MCF 10A (cell line): ENCODE measurements around the gene CD248. TPM values are rescaled to one million over a fixed set of nuclear protein-coding genes. Genes with fewer than 3 reads are reported as not detected.

Experiments
- BruUV-seq: library from RNA; stranded (reverse); fragments of 400-500 nt; replicated peaks from 2 replicates; lab custom pipeline; 2021; lab: Mats Ljungman, UMichigan
- CTCF ChIA-PET: fragments of 300-600 bp; sonication (Branson Sonifier 250); formaldehyde crosslinking; extraction: SDS; loops from one replicate; lab custom pipeline; 2021; ENCODE audit warnings: antibody characterized with exemption, inconsistent platforms; lab: Yijun Ruan, JAX
- POLR2A ChIA-PET: fragments of 300-600, 350-650 bp; sonication (Branson Sonifier 250); formaldehyde crosslinking; extraction: SDS; loops from one replicate; lab custom pipeline; 2020; ENCODE audit warnings: antibody characterized with exemption, inconsistent platforms; lab: Yijun Ruan, JAX
- DNase-seq: peaks from one replicate; pipeline ENCODE4 v3.0.0-alpha.2; 2018; ENCODE audit not compliant: unreplicated experiment
- H3K27ac Mint-ChIP-seq: one replicate; pipeline ENCODE4 v1.8.0; 2022; ENCODE audit warnings: mild to moderate bottlenecking, low read depth, mixed read lengths; ENCODE audit not compliant: unreplicated experiment
- H3K27me3 Mint-ChIP-seq: one replicate; pipeline ENCODE4 v1.8.0; 2022; ENCODE audit warnings: mixed read lengths; ENCODE audit not compliant: insufficient read depth, unreplicated experiment
- H3K36me3 Mint-ChIP-seq: one replicate; pipeline ENCODE4 v1.8.0; 2022; ENCODE audit warnings: mild to moderate bottlenecking, moderate library complexity, mixed read lengths; ENCODE audit not compliant: insufficient read depth, unreplicated experiment
- H3K4me1 Mint-ChIP-seq: one replicate; pipeline ENCODE4 v1.8.0; 2022; ENCODE audit warnings: mixed read lengths; ENCODE audit not compliant: insufficient read depth, unreplicated experiment
- H3K4me3 Mint-ChIP-seq: one replicate; pipeline ENCODE4 v1.8.0; 2022; ENCODE audit warnings: mild to moderate bottlenecking, moderate library complexity, mixed read lengths; ENCODE audit not compliant: unreplicated experiment
- H3K9me3 Mint-ChIP-seq: one replicate; pipeline ENCODE4 v1.8.0; 2022; ENCODE audit warnings: mixed read lengths; ENCODE audit not compliant: unreplicated experiment
- intact Hi-C: fragments of 100-400 bp; cut with micrococcal nuclease; formaldehyde crosslinking; loops from 2 replicates; pipeline ENCODE4 v1.14.1; 2022
- total RNA-seq: library from RNA; stranded (reverse); gene quantifications from 2 replicates; pipeline ENCODE4 v1.2.3, GENCODE V29; 2022
- TF ChIP-seq, protein P1 (sequence below): fragments of 200-600 bp; IDR thresholded peaks from one replicate; pipeline ENCODE4 v1.8.0; 2022; ENCODE audit warnings: antibody characterized with exemption, mild to moderate bottlenecking; ENCODE audit not compliant: unreplicated experiment

Gene CD248
- total RNA-seq, 1 experiment from 2014 or later: not detected

DNA sequence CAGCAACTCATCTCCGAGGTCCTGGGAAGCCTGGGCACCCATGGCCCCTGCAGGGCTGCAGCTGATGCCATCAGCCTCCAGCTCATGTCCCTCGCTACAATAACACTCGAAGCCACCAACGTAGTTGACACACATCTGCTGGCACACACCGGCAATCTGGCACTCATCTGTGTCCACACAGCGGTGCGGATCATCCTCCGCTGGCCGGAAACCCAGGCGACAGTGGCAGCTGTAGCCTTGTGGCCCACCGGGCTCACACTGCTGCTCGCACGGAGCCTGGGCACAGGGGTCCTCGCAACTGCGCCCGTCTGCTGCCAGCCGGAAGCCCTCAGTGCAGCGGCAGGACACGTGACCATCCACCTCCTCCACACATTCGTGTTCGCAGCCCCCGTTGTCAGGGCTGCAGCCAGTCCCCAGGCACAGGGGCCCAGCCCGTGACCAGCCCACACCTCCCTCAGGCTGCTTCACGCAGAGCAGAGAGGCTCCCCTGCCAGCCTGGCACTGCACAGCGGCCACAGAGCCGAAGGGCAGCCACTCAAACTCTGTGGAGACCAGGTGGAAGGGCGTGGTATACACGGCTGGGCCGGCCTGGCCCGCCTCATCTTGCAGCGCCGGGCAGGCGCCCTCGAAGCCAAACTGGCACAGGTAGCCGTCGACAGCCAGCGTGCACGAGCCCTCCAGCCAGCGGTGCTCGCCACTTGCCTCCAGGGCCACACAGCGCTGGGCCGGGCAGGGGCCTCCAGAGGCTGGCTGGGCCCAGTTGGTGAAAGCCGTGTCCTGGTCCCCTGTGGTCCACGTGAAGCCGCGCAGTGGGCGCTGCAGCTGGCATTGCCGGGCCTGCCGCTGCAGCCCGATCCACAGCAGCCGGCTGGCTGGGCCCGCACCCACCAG is 678 bp downstream of the CD248 start:
- Mint-ChIP-seq H3K36me3 (no peaks in the 10 kb centered on the region), H3K4me1 (peaks cover 25% of the 10 kb centered on the region), H3K9me3 (no peaks in the 10 kb centered on the region), H3K4me3 (no peak overlapping the region), H3K27ac (peak overlapping the region; percentile 77), H3K27me3 (no peaks in the 10 kb centered on the region)
- DNase-seq: no peak
- intact Hi-C loops: no loop called here
- TF ChIP-seq, protein P1, sequence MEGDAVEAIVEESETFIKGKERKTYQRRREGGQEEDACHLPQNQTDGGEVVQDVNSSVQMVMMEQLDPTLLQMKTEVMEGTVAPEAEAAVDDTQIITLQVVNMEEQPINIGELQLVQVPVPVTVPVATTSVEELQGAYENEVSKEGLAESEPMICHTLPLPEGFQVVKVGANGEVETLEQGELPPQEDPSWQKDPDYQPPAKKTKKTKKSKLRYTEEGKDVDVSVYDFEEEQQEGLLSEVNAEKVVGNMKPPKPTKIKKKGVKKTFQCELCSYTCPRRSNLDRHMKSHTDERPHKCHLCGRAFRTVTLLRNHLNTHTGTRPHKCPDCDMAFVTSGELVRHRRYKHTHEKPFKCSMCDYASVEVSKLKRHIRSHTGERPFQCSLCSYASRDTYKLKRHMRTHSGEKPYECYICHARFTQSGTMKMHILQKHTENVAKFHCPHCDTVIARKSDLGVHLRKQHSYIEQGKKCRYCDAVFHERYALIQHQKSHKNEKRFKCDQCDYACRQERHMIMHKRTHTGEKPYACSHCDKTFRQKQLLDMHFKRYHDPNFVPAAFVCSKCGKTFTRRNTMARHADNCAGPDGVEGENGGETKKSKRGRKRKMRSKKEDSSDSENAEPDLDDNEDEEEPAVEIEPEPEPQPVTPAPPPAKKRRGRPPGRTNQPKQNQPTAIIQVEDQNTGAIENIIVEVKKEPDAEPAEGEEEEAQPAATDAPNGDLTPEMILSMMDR: no peak
- POLR2A ChIA-PET: interaction anchor here (0.7 to 2.2 kb wide), 2 partner anchors 15 to 27 kb away, joined by 4 to 5 read pairs; partner anchors contain the start of gene YIF1A
- BruUV-seq: no TSS peak
- CTCF ChIA-PET: interaction anchor here (0.6 kb wide), 1 partner anchor 121 kb away, joined by 3 read pairs; no protein-coding TSS in a partner anchor

DNA sequence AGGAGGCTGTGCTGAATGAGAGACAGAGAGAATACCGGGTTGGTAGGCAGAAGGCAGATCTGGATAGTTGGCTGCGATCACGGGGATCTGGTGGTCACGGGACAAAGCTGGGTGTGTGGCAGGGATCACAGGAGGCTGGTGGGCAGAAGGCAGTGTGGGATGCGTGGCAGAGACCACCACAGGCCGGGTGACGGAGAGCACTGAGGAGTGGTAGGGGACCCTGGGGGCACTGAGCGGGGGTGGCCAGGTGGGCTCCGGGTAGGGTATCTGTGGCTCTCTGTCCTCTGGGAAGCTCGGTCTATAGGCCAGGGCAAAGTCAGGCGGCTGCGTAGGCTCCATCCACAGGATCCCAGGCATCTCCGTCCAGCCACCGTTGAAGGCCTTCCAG is 1.4 kb downstream of the CD248 start:
- Mint-ChIP-seq H3K36me3 (no peaks in the 10 kb centered on the region), H3K9me3 (no peaks in the 10 kb centered on the region), H3K4me3 (peak overlapping the region; percentile 16), H3K27ac (peak overlapping the region; percentile 77), H3K4me1 (peaks cover 25% of the 10 kb centered on the region), H3K27me3 (no peaks in the 10 kb centered on the region)
- intact Hi-C loops: no loop called here
- BruUV-seq: no TSS peak
- POLR2A ChIA-PET: interaction anchor here (0.7 kb wide), 1 partner anchor 27 kb away, joined by 5 read pairs; the partner anchor contains the start of gene YIF1A
- DNase-seq: no peak
- CTCF ChIA-PET: interaction anchor here (0.6 to 0.7 kb wide), 2 partner anchors 30 to 122 kb away, joined by 3 read pairs; no protein-coding TSS in a partner anchor
- TF ChIP-seq, protein P1: no peak

DNA sequence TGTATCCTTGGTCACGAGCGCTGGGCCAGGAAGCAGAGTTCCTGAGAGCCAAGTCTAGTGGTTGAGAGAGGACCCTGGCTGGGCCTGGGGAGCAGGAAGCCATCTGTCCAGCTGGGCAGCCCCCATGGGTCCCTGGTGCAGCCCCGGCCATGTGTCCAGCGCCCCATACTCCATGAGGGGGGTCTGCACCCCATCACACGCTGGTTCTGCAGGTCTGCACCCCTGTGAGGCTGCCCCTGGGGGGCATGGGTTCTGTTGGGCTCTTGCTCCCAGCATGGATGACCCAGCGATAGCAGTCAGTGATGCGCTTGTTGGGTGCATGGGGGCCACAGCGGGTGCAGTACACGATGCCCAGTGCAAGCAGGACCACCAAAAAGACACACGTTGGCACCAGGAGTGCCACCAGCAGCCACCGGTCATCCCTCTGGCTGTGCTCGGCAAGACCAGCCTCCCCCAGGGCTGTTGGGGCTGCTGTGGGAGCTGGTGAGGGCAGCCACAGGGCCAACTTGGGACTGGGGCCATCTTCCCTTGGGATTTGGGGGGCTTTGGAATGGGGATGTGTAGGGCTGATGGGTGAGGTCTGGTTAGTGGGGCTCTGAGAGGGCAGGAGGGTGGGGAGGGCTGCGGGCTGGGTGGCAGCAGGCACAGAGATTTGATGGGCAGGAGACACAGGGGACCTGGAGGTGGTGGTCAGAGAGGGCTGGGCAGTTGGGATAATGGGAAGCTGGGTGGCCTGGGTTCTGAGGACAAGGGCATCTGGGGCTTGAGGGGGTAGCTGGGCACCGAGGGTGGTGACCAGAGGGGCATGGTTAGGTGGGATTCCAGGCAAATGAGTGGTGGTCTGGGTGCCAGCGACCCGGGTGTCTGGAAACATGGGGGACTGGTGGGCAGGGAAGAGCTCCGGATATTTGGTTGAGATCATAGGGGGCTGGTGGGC is 2.0 kb downstream of the CD248 start:
- ChIA-PET POLR2A (interaction anchor here (0.7 to 1.0 kb wide), 2 partner anchors 14 to 26 kb away, joined by 4 to 5 read pairs; partner anchors contain the start of gene YIF1A), CTCF (interaction anchor here (0.7 kb wide), 1 partner anchor 31 kb away, joined by 3 read pairs; no protein-coding TSS in a partner anchor)
- no peak for DNase-seq
- intact Hi-C loops: no loop called here
- peaks cover 25% of the 10 kb centered on the region for H3K4me1 Mint-ChIP-seq
- no TSS peak for BruUV-seq
- H3K27me3 Mint-ChIP-seq: no peaks in the 10 kb centered on the region
- H3K36me3 Mint-ChIP-seq: no peaks in the 10 kb centered on the region
- H3K9me3 Mint-ChIP-seq: no peaks in the 10 kb centered on the region
- peak overlapping the region; percentile 77 for H3K27ac Mint-ChIP-seq
- TF ChIP-seq, protein P1: no peak
- H3K4me3 Mint-ChIP-seq: peak overlapping the region; percentile 16
